ENCODE measurements around the gene TBC1D14.

The TBC1D14 gene

GRCh38 chr4:7052923-7053715 is 143.5 kb downstream of the TBC1D14 start:
- Histone ChIP-seq H3K4me1 (ENCODE audit: insufficient read depth, low read length) (peaks cover 23% of the 10 kb centered on the region), H3K4me3 (ENCODE audit: low read depth in 1 of 2, low read length in 2 of 2) (no peak overlapping the region), H3K36me3 (ENCODE audit: insufficient read depth, low read length) (peaks cover 31% of the 10 kb centered on the region), H3K9ac (ENCODE audit: low read length) (no peak overlapping the region), H3K27ac (ENCODE audit: low read depth, low read length) (peak overlapping the region; percentile 69), H3K27me3 (ENCODE audit: control insufficient read depth in 1 of 2, insufficient read depth in 2 of 2, low read length in 2 of 2) (no peaks in the 10 kb centered on the region), H3K9me3 (ENCODE audit: low read length) (no peaks in the 10 kb centered on the region)

- Histone ChIP-seq H3K27ac (ENCODE audit: low read depth, low read length) (no peak overlapping the region), H3K4me1 (ENCODE audit: insufficient read depth, low read length) (peaks cover 23% of the 10 kb centered on the region), H3K9ac (ENCODE audit: low read length) (no peak overlapping the region), H3K27me3 (ENCODE audit: control insufficient read depth in 1 of 2, insufficient read depth in 2 of 2, low read length in 2 of 2) (no peaks in the 10 kb centered on the region), H3K36me3 (ENCODE audit: insufficient read depth, low read length) (peaks cover 36% of the 10 kb centered on the region), H3K9me3 (ENCODE audit: low read length) (no peaks in the 10 kb centered on the region), H3K4me3 (ENCODE audit: low read depth in 1 of 2, low read length in 2 of 2) (no peak overlapping the region)
Measured at GRCh38 chr4:7054106-7054880, 144.7 kb downstream of the TBC1D14 start.

DNA sequence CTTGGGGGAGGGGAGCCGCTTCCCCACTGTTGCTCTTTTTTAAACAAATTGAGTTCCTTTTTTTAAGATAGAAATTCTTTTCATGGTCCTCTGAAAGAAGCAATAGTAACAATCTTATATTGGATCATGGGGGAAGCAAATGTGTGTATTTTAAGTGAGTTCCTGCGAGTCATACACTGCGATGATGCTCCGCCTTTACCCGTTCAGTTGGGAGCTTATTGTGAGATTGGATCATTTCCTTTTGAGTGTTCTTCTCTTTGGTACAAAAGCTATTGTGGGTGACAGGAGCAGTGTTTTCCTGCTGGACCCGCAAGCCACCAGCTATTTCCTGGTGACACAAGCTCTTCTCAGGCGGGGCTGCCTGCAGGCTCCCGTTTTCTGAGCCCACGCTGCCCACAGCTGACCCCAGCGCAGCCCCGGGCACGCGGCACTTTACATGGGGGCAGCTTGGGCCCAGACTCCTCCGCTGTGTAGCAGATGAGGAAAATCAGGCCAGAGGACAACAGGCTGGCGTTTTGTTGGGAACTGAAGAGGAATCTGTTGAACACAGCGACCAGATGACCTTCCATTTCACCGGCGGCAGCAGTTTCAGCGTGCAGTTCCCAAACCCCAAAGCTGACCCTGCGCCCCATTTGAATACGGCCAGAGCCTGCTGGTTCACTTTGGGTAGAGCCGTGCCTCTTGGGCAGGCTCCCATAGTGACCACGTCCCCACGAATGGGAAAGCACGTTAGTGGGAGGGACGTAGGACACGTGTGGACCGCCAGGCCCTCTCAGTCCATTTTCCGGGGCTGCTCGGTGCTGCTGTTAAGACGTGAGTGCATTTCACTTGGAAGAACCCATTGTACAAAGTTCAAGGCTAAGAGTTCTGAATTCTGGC is 145.7 kb downstream of the TBC1D14 start:
- Histone ChIP-seq H3K27ac (ENCODE audit: low read depth, low read length) (no peak overlapping the region), H3K36me3 (ENCODE audit: insufficient read depth, low read length) (peaks cover 46% of the 10 kb centered on the region), H3K4me1 (ENCODE audit: insufficient read depth, low read length) (peaks cover 23% of the 10 kb centered on the region), H3K27me3 (ENCODE audit: control insufficient read depth in 1 of 2, insufficient read depth in 2 of 2, low read length in 2 of 2) (no peaks in the 10 kb centered on the region), H3K9me3 (ENCODE audit: low read length) (no peaks in the 10 kb centered on the region), H3K4me3 (ENCODE audit: low read depth in 1 of 2, low read length in 2 of 2) (no peak overlapping the region), H3K9ac (ENCODE audit: low read length) (no peak overlapping the region)

- H3K27ac ChIP-seq (ENCODE audit: low read depth, low read length): no peak overlapping the region
- H3K9me3 ChIP-seq (ENCODE audit: low read length): no peaks in the 10 kb centered on the region
- no peaks in the 10 kb centered on the region for H3K27me3 ChIP-seq (ENCODE audit: control insufficient read depth in 1 of 2, insufficient read depth in 2 of 2, low read length in 2 of 2)
- H3K36me3 ChIP-seq (ENCODE audit: insufficient read depth, low read length): peaks cover 52% of the 10 kb centered on the region
- no peak overlapping the region for H3K9ac ChIP-seq (ENCODE audit: low read length)
- peaks cover 23% of the 10 kb centered on the region for H3K4me1 ChIP-seq (ENCODE audit: insufficient read depth, low read length)
- H3K4me3 ChIP-seq (ENCODE audit: low read depth in 1 of 2, low read length in 2 of 2): no peak overlapping the region
Measured at GRCh38 chr4:7055990-7056325, 146.3 kb downstream of the TBC1D14 start.

GRCh38 chr4:7058792-7059191 is 149.2 kb downstream of the TBC1D14 start:
- Histone ChIP-seq H3K27ac (ENCODE audit: low read depth, low read length) (no peak overlapping the region), H3K36me3 (ENCODE audit: insufficient read depth, low read length) (peaks cover 73% of the 10 kb centered on the region), H3K9ac (ENCODE audit: low read length) (no peak overlapping the region), H3K4me1 (ENCODE audit: insufficient read depth, low read length) (peaks cover 4% of the 10 kb centered on the region), H3K9me3 (ENCODE audit: low read length) (no peaks in the 10 kb centered on the region), H3K27me3 (ENCODE audit: control insufficient read depth in 1 of 2, insufficient read depth in 2 of 2, low read length in 2 of 2) (no peaks in the 10 kb centered on the region), H3K4me3 (ENCODE audit: low read depth in 1 of 2, low read length in 2 of 2) (no peak overlapping the region)

- Histone ChIP-seq H3K9me3 (ENCODE audit: low read length) (no peaks in the 10 kb centered on the region), H3K27ac (ENCODE audit: low read depth, low read length) (no peak overlapping the region), H3K4me1 (ENCODE audit: insufficient read depth, low read length) (no peaks in the 10 kb centered on the region), H3K27me3 (ENCODE audit: control insufficient read depth in 1 of 2, insufficient read depth in 2 of 2, low read length in 2 of 2) (no peaks in the 10 kb centered on the region), H3K36me3 (ENCODE audit: insufficient read depth, low read length) (peaks cover 70% of the 10 kb centered on the region), H3K4me3 (ENCODE audit: low read depth in 1 of 2, low read length in 2 of 2) (no peak overlapping the region), H3K9ac (ENCODE audit: low read length) (no peak overlapping the region)
Measured at GRCh38 chr4:7059662-7060061, 150.0 kb downstream of the TBC1D14 start.

DNA sequence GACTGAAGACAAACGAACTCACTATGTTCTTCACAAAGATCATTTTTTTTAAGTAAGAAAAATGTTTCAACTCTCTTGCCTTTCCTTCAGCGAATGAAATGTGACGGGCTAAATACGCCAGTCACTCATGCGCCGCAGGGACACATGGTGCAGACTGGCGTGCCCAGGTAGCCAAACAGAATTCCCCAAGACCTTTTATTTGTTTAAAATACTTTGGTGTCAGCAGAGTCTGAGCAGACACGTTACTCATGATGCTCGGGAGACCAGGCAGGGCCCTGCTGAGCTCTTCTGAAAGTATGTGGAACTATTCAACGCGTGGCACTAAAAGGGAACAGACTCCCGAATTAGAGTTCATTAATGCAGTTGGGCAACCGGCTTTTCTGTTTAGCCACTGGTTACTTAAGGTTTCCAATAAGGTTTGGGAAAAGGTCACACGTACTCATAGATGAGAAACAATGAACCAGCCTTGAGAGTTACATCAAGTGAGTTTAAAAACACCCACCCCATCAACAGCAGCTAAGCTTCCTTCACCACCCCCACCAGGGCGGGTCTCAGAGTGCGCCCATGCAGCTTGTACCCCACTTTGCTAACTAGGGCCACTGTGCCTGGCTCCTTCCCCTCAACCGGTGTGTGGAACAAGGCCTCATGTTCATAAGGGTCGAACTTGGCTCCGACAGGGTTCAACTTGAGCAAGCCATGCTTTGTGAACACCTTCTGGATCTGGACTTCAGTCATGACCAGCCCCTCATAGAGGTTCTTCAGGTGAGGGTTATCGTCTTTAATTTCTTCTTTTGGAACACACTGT is 150.9 kb downstream of the TBC1D14 start:
- H3K9me3 ChIP-seq (ENCODE audit: low read length): no peaks in the 10 kb centered on the region
- H3K4me1 ChIP-seq (ENCODE audit: insufficient read depth, low read length): no peaks in the 10 kb centered on the region
- H3K27me3 ChIP-seq (ENCODE audit: control insufficient read depth in 1 of 2, insufficient read depth in 2 of 2, low read length in 2 of 2): no peaks in the 10 kb centered on the region
- peaks cover 67% of the 10 kb centered on the region for H3K36me3 ChIP-seq (ENCODE audit: insufficient read depth, low read length)
- H3K9ac ChIP-seq (ENCODE audit: low read length): no peak overlapping the region
- H3K27ac ChIP-seq (ENCODE audit: low read depth, low read length): no peak overlapping the region
- no peak overlapping the region for H3K4me3 ChIP-seq (ENCODE audit: low read depth in 1 of 2, low read length in 2 of 2)

GRCh38 chr4:7061815-7062214 is 152.2 kb downstream of the TBC1D14 start:
- H3K9me3 ChIP-seq (ENCODE audit: low read length): no peaks in the 10 kb centered on the region
- peaks cover 55% of the 10 kb centered on the region for H3K36me3 ChIP-seq (ENCODE audit: insufficient read depth, low read length)
- no peaks in the 10 kb centered on the region for H3K27me3 ChIP-seq (ENCODE audit: control insufficient read depth in 1 of 2, insufficient read depth in 2 of 2, low read length in 2 of 2)
- no peak overlapping the region for H3K9ac ChIP-seq (ENCODE audit: low read length)
- no peak overlapping the region for H3K4me3 ChIP-seq (ENCODE audit: low read depth in 1 of 2, low read length in 2 of 2)
- H3K27ac ChIP-seq (ENCODE audit: low read depth, low read length): no peak overlapping the region
- peaks cover 10% of the 10 kb centered on the region for H3K4me1 ChIP-seq (ENCODE audit: insufficient read depth, low read length)

- H3K9me3 ChIP-seq (ENCODE audit: low read length): no peaks in the 10 kb centered on the region
- H3K36me3 ChIP-seq (ENCODE audit: insufficient read depth, low read length): peaks cover 54% of the 10 kb centered on the region
- no peak overlapping the region for H3K4me3 ChIP-seq (ENCODE audit: low read depth in 1 of 2, low read length in 2 of 2)
- no peak overlapping the region for H3K9ac ChIP-seq (ENCODE audit: low read length)
- H3K27ac ChIP-seq (ENCODE audit: low read depth, low read length): no peak overlapping the region
- H3K27me3 ChIP-seq (ENCODE audit: control insufficient read depth in 1 of 2, insufficient read depth in 2 of 2, low read length in 2 of 2): no peaks in the 10 kb centered on the region
- peaks cover 15% of the 10 kb centered on the region for H3K4me1 ChIP-seq (ENCODE audit: insufficient read depth, low read length)
Measured at GRCh38 chr4:7062816-7063215, 153.2 kb downstream of the TBC1D14 start.

- peaks cover 52% of the 10 kb centered on the region for H3K36me3 ChIP-seq (ENCODE audit: insufficient read depth, low read length)
Measured at GRCh38 chr4:7063362-7063761, 153.7 kb downstream of the TBC1D14 start.

More at GRCh38 chr4:7063362-7063761, 153.7 kb downstream of the TBC1D14 start:
- Histone ChIP-seq H3K27ac (ENCODE audit: low read depth, low read length) (no peak overlapping the region), H3K4me3 (ENCODE audit: low read depth in 1 of 2, low read length in 2 of 2) (no peak overlapping the region), H3K9me3 (ENCODE audit: low read length) (no peaks in the 10 kb centered on the region), H3K4me1 (ENCODE audit: insufficient read depth, low read length) (peaks cover 15% of the 10 kb centered on the region), H3K27me3 (ENCODE audit: control insufficient read depth in 1 of 2, insufficient read depth in 2 of 2, low read length in 2 of 2) (no peaks in the 10 kb centered on the region), H3K9ac (ENCODE audit: low read length) (no peak overlapping the region)
